ENCODE data around the gene F12.

DNA sequence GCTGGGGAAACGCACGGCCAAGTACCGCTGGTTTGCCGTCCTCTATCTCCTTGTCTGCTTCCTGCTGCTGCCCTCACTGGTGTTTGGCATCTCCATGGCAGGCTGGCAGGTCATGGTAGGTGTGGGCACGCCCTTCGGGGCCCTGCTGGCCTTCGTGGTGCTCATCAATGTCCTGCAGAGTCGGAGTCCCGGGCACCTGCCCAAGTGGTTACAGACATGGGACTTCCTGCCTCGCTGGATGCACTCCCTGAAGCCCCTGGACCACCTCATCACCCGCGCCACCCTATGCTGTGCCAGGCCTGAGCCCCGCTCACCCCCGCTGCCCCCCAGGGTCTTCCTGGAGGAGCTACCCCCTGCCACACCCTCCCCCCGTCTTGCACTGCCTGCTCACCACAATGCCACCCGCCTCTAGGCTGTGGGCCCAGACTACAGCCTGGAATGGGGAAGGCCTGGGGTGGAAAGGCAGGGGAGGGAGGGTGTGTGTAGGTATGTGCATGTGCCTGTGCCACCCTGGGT lies 11.4 kb downstream of the F12 start:
- TF ChIP-seq, protein P1, sequence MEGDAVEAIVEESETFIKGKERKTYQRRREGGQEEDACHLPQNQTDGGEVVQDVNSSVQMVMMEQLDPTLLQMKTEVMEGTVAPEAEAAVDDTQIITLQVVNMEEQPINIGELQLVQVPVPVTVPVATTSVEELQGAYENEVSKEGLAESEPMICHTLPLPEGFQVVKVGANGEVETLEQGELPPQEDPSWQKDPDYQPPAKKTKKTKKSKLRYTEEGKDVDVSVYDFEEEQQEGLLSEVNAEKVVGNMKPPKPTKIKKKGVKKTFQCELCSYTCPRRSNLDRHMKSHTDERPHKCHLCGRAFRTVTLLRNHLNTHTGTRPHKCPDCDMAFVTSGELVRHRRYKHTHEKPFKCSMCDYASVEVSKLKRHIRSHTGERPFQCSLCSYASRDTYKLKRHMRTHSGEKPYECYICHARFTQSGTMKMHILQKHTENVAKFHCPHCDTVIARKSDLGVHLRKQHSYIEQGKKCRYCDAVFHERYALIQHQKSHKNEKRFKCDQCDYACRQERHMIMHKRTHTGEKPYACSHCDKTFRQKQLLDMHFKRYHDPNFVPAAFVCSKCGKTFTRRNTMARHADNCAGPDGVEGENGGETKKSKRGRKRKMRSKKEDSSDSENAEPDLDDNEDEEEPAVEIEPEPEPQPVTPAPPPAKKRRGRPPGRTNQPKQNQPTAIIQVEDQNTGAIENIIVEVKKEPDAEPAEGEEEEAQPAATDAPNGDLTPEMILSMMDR (IDR thresholded peaks at IDR 0.05; ENCODE audit: low read length), result no peak
- TF ChIP-seq EZH2 (IDR thresholded peaks at IDR 0.05; ENCODE audit: borderline replicate concordance, low read length), result no peak

Measured in OCI-LY1 (cell line).